Sigmoid colon (tissue), 7 donors: ENCODE data around the gene ZNF133. TPM values are rescaled to one million over a fixed set of nuclear protein-coding genes. Genes with fewer than 3 reads are reported as not detected.

ENCODE experiments used
- DNase-seq: peaks from one replicate; pipeline ENCODE4 v3.0.0-alpha.2; 2019
- H3K27ac ChIP-seq, 4 donors: fragments of 200-600 bp; sonication (generic); one replicate each; pipeline ENCODE4 v1.5.1; 2016 to 2019; ENCODE audit warnings: mild to moderate bottlenecking in 1 of 4
- H3K27me3 ChIP-seq, 3 donors: fragments of 200-600 bp; sonication (generic); one replicate each; pipeline ENCODE4 v1.5.1; 2019; ENCODE audit warnings: mild to moderate bottlenecking in 1 of 3
- H3K36me3 ChIP-seq, 4 donors: fragments of 200-600 bp; sonication (generic); one replicate each; pipeline ENCODE4 v1.5.1; 2016 to 2019
- H3K4me1 ChIP-seq, 4 donors: fragments of 200-600 bp; sonication (generic); one replicate each; pipeline ENCODE4 v1.5.1; 2017 to 2019
- H3K4me3 ChIP-seq, 4 donors: fragments of 200-600 bp; sonication (generic); one replicate each; pipeline ENCODE4 v1.5.1; 2017 to 2019; ENCODE audit warnings: mild to moderate bottlenecking in 2 of 4, moderate library complexity in 1 of 4
- H3K9me3 ChIP-seq, 4 donors: fragments of 200-600 bp in 3 of 4; sonication (generic) in 3 of 4; one replicate each; pipeline versions ENCODE4 v1.5.1 to v1.6.1; 2013 to 2019
- EP300 ChIP-seq, 4 donors: sonication (generic); formaldehyde crosslinking; IDR thresholded peaks; one replicate each; pipeline ENCODE4 v1.6.1; 2017; ENCODE audit warnings: antibody characterized with exemption in 4 of 4
- POLR2A ChIP-seq, 2 donors: fragments of 450-650 bp; IDR thresholded peaks; one replicate each; pipeline ENCODE4 v1.6.1; 2016; ENCODE audit warnings: antibody characterized with exemption in 2 of 2, mild to moderate bottlenecking in 2 of 2, moderate library complexity in 2 of 2
- POLR2AphosphoS5 ChIP-seq, 4 donors: sonication (generic); formaldehyde crosslinking; IDR thresholded peaks; one replicate each; pipeline ENCODE4 v1.6.1; 2017; ENCODE audit warnings: antibody characterized with exemption in 4 of 4
- WGBS, 2 donors: extraction: QIAGEN DNeasy Blood & Tissue Kit; methylation state at CpG; one replicate each; pipeline ENCODE4 v1.1.7; 2013; 5-methylcytosine and 5-hydroxymethylcytosine counted together
- intact Hi-C: fragments of 100-400 bp; cut with DNase I; formaldehyde crosslinking; loops from one replicate; pipeline ENCODE4 v1.15.1; 2023
- polyA plus RNA-seq, 3 donors: library from polyadenylated mRNA; stranded (reverse); fragments of 200-250 nt; gene quantifications; one replicate each; pipeline ENCODE4 v1.2.3, GENCODE V29; 2013
- total RNA-seq, 4 donors: library from RNA; depleted of rRNA; stranded (reverse); fragments of >200 nt; gene quantifications; one replicate each; pipeline ENCODE4 v1.1.0, GENCODE V29; 2016
- TF ChIP-seq, protein P1 (sequence below), 4 experiments: fragments of 450-650 bp in 3 of 4; fragments of 200-600 bp in 1 of 4; IDR thresholded peaks; one replicate each; pipeline ENCODE4 v1.5.1; 2016 to 2019; ENCODE audit warnings: antibody characterized with exemption in 4 of 4, mild to moderate bottlenecking in 3 of 4, moderate library complexity in 2 of 4
- donor health status: healthy with polysubstance abuse.
- donor health status: Bipolar disorder and iron deficiency.
- donor health status: healthy.

The ZNF133 gene
- total and polyA plus RNA-seq, 7 donors, result 4.8 to 20.3 (median 16.2) TPM

GRCh38 chr20:18259730-18260129 is 28.6 kb upstream of the ZNF133 start:
- Histone ChIP-seq H3K4me1 (no peaks in the 10 kb centered on the region), H3K4me3 (no peak overlapping the region), H3K9me3 (no peaks in the 10 kb centered on the region), H3K27ac (no peak overlapping the region), H3K36me3 (no peaks in the 10 kb centered on the region), H3K27me3 (no peaks in the 10 kb centered on the region)
- WGBS, 2 donors, result 81 to 89% methylated on average over 3 of the region's 3 CpGs
- intact Hi-C loops, result no loop called here
- no peak for TF ChIP-seq EP300 (IDR thresholded peaks at IDR 0.05)
- TF ChIP-seq, protein P1, sequence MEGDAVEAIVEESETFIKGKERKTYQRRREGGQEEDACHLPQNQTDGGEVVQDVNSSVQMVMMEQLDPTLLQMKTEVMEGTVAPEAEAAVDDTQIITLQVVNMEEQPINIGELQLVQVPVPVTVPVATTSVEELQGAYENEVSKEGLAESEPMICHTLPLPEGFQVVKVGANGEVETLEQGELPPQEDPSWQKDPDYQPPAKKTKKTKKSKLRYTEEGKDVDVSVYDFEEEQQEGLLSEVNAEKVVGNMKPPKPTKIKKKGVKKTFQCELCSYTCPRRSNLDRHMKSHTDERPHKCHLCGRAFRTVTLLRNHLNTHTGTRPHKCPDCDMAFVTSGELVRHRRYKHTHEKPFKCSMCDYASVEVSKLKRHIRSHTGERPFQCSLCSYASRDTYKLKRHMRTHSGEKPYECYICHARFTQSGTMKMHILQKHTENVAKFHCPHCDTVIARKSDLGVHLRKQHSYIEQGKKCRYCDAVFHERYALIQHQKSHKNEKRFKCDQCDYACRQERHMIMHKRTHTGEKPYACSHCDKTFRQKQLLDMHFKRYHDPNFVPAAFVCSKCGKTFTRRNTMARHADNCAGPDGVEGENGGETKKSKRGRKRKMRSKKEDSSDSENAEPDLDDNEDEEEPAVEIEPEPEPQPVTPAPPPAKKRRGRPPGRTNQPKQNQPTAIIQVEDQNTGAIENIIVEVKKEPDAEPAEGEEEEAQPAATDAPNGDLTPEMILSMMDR (IDR thresholded peaks at IDR 0.05), result no peak
- TF ChIP-seq POLR2A (IDR thresholded peaks at IDR 0.05), result no peak
- TF ChIP-seq POLR2AphosphoS5 (IDR thresholded peaks at IDR 0.05), result no peak
- no peak for DNase-seq

GRCh38 chr20:18263723-18264122 is 24.6 kb upstream of the ZNF133 start:
- no peak overlapping the region for H3K4me3 ChIP-seq
- DNase-seq, result no peak
- WGBS, 2 donors, result 36 to 45% methylated on average over 1 of the region's 1 CpG
- TF ChIP-seq POLR2AphosphoS5 (IDR thresholded peaks at IDR 0.05) (no peak), EP300 (IDR thresholded peaks at IDR 0.05) (no peak), POLR2A (IDR thresholded peaks at IDR 0.05) (no peak)
- TF ChIP-seq, protein P1 (IDR thresholded peaks at IDR 0.05), result no peak
- no peaks in the 10 kb centered on the region for H3K36me3 ChIP-seq
- no peaks in the 10 kb centered on the region for H3K9me3 ChIP-seq
- H3K27ac ChIP-seq, result no peak overlapping the region
- no peaks in the 10 kb centered on the region for H3K4me1 ChIP-seq
- H3K27me3 ChIP-seq, result peaks cover 0 to 6% (median 0%) of the 10 kb centered on the region in 3 donors
- intact Hi-C loops, result no loop called here

GRCh38 chr20:18265441-18265840 is 22.9 kb upstream of the ZNF133 start:
- DNase-seq, result no peak
- H3K36me3 ChIP-seq, result no peaks in the 10 kb centered on the region
- no peak overlapping the region for H3K4me3 ChIP-seq
- no peaks in the 10 kb centered on the region for H3K4me1 ChIP-seq
- H3K27me3 ChIP-seq, result peaks cover 0 to 6% (median 0%) of the 10 kb centered on the region in 3 donors
- no peak overlapping the region for H3K27ac ChIP-seq
- intact Hi-C loops, result no loop called here
- H3K9me3 ChIP-seq, result no peaks in the 10 kb centered on the region
- TF ChIP-seq, protein P1 (IDR thresholded peaks at IDR 0.05), result no peak
- TF ChIP-seq POLR2A (IDR thresholded peaks at IDR 0.05), result no peak
- TF ChIP-seq EP300 (IDR thresholded peaks at IDR 0.05), result no peak
- TF ChIP-seq POLR2AphosphoS5 (IDR thresholded peaks at IDR 0.05), result no peak
- 60 to 65% methylated on average over 4 of the region's 4 CpGs for WGBS, 2 donors

DNA sequence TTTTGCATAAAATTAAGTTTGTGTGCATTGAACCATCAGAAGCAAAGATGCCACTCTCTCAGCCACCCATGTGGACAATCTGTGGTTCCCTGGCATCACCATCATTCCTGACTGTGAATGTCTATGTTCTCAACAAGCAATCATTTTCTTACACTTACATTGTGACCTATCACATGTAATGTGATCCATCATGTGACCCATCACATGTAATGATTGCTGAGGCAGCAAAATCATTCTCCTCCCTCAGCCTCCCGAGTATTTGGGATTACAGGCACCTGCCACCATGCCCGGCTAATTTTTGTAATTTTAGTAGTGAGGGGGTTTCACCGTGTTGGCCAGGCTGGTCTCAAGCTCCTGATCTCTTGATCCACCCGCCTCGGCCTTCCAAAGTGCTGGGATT is 22.0 kb upstream of the ZNF133 start:
- H3K9me3 ChIP-seq, result no peaks in the 10 kb centered on the region
- intact Hi-C loops, result no loop called here
- H3K36me3 ChIP-seq, result no peaks in the 10 kb centered on the region
- TF ChIP-seq POLR2AphosphoS5 (IDR thresholded peaks at IDR 0.05) (no peak), EP300 (IDR thresholded peaks at IDR 0.05) (no peak), POLR2A (IDR thresholded peaks at IDR 0.05) (no peak)
- TF ChIP-seq, protein P1 (IDR thresholded peaks at IDR 0.05), result no peak
- no peaks in the 10 kb centered on the region for H3K4me1 ChIP-seq
- peaks cover 0 to 6% (median 0%) of the 10 kb centered on the region in 3 donors for H3K27me3 ChIP-seq
- no peak for DNase-seq
- H3K27ac ChIP-seq, result no peak overlapping the region
- H3K4me3 ChIP-seq, result no peak overlapping the region
- WGBS, 2 donors, result 85 to 92% methylated on average over 5 of the region's 5 CpGs

- TF ChIP-seq POLR2AphosphoS5 (IDR thresholded peaks at IDR 0.05) (no peak), POLR2A (IDR thresholded peaks at IDR 0.05) (no peak), EP300 (IDR thresholded peaks at IDR 0.05) (no peak)
- TF ChIP-seq, protein P1 (IDR thresholded peaks at IDR 0.05), result no peak
- intact Hi-C loops, result no loop called here
- no peak overlapping the region for H3K4me3 ChIP-seq
- no peaks in the 10 kb centered on the region for H3K36me3 ChIP-seq
- no peaks in the 10 kb centered on the region for H3K9me3 ChIP-seq
- WGBS, 2 donors, result 39 to 57% methylated on average over 7 of the region's 7 CpGs
- DNase-seq, result no peak
- peaks cover 0 to 6% (median 0%) of the 10 kb centered on the region in 3 donors for H3K27me3 ChIP-seq
- no peak overlapping the region for H3K27ac ChIP-seq
- H3K4me1 ChIP-seq, result no peaks in the 10 kb centered on the region
These were observed 20.5 kb upstream of the ZNF133 start for GRCh38 chr20:18267815-18268214.
